Measurements from ENCODE around the gene CCL14.
A peak's percentile ranks its signal among the peaks of the same experiment; 100 is the strongest.
"Not testable (repeated sequence)": the region's sequence is repeated elsewhere in the genome, so short reads cannot be mapped to it uniquely, and the experiment has no call there.

CCL14 gene

DNA sequence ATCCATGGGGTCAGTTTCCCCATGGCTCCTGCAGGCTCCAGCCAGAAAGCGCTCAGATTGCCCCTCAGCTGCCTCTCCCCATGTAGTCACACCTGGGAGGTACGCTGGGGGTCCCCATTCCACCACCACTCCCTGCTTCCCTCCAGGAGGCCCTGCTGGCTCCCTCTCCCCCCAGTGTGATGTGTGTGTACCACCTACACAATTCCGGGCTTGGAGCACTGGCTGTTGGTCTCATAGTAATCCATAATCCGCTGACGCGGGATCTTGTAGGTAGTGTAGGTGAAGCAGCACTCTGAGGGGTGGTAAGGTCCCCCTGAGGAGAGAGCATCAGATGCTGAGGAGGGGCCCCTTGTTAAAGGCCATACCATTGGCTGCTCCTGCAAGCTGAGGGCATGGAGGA lies 2.4 kb downstream of the CCL14 start:
- DNase-seq = no peak

DNA sequence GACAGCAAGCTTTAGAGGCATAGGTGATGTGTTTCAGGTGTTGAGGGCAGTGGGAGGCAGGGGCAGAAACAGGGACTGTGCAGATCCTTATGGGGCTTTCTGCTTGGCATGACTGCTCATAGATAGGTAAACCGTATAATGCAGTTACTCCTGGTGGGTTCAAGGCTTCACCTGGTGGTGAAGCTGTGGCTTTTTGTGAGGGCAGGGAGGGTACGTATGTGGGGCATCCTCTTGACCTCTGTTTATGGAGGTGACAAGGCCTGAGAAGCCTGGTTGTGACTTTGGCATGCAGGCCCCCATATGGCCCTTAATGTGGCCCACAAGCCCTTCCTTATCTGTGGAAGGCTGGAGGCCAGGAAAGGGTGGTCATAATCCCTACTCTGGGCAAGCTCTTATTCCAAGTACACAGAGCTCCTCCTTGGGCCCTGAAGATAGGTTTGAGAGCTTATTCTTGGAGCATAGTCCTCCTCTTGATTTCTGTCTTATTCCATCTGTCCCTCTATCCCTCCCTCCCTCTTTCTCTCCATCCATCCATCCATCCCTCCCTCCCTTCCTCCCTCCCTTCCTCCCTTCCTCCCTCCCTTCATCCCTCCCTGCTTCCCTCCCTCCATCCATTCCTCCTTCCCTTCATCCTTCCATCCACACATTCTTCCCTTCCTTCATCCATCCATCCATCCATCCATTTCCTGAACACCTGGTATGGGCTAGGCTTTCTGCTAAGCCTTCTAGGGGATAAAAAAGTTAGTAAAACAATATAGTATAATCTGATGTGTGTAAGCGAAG lies 3.9 kb downstream of the CCL14 start:
- no peak for DNase-seq

DNA sequence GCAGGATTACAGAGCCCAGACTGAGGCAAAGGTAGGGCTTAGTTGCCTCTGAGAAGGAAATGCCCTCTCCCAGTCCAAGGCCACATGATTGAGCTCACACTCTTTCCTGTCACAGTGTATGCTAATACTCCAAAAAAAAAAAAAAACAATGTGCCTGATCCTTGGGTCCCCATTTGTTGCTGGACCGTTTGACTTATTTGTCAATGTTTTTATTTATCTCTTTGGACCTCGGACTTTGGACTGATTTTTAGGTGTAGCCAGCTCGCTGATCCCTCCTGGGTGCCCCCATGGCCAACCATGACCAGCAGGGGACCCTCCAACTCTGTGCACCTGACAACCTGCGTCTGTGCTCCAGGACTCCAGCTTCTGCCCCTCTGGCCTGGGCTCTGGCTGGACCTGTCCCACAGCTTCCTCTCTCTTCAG lies 4.6 kb downstream of the CCL14 start:
- no peak for DNase-seq

DNA sequence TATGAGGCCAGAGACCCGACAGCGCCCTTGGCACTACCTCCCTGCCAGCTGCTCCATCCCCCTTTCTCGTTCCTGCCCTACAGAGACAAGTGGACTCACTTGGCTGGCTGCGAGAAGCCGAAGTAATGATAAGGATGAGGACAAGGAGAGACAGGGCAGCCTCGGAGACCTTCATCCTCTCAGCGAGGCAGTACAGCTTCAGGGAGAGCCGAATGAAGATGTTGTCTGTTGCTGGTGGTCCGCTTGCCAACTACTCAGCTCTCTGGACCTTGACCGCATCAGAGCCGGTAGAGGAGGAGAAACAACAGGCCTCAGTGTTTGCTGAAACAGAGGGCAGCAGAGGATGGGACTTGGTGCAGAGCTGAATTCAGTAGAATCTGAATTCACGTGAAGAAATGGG lies 5.3 kb downstream of the CCL14 start, which contains the start of gene CCL16:
TSS of gene CCL16 (minus strand) at position 252 of the 400 bp plus-strand sequence. CDS start at position 175, 77 bp downstream.
- DNase-seq = no peak

DNA sequence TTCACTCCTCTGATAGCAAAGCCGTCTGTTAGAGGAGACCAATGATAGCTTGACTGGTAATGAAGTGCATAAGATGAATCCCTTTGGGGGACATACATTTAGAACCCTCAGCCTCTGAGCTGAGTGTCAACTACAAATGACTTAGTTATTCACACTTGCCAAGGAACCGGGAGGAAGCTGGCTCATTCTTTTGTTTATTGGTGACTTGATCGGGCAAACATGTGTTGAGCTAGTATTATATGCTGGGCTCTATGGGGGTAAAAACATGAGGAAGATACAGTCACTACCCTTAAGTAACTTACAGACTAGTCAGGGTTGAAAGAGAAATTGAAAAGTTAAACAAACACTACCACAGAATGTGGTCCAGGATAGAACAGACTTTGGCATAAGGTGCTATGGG lies 8.2 kb downstream of the CCL14 start:
- no peak for DNase-seq

DNA sequence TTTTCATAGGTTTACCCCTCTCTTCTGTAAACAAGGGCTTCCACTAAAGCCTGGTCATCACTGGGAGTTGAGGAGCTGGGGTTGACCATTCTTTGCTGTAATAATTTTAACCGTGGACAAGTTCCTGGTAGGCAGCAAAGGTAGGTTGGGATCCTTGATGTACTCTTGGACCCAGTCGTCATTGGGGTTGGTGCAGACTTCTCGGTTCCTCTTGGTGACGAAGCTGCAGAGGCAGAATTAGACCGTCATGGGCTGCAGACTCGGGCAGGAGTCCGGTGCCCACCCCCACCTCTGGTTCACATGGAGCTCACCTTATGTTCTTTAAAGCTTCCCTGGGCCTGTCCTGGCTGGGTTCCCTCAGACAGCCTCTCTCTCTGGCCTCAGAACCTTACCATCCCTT lies 9.0 kb downstream of the CCL14 start:
- no peak for DNase-seq

DNA sequence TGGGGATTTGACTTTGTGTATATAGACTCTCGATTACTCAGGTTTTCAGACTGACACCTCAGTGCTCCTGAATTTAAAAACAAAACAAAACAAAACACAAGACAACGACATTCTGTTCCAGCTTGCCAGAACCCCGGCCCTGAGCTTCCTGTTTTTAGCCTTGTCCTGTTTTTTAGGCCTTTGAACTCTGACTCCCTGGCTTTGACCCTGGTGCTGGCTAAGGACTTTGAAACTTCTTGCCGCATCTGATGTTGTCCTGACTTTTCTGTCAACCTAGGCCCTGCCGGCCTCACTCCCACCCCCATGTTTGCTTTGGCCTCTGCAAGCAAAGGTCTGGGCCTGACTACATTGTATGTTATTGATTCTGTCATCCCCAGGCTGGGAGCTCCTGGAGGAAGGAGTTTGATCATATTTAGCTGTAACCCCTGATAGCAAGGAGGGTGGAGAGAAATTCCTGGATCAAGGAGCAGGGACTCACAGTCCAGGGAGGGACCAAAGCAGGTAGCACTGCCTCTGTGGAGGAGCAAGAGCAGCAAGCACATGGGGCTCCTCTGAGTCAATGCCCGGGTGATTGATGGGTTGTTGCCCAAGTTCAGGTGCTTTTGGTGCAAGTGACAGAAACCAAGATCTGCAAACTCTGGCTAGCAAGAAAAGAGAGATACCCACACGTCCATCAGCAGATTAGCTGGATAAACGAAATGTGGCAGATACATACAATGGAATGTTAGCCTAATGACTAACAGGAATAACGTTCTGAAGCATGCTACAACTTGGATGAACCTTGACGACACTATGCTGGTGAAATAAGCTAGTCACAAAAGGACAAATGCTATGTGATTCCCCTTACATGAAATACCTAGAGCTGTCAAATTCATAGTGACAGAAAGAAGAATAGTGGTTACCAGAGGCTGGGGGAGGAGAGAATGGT lies 12.9 kb downstream of the CCL14 start:
- DNase-seq = no peak

DNA sequence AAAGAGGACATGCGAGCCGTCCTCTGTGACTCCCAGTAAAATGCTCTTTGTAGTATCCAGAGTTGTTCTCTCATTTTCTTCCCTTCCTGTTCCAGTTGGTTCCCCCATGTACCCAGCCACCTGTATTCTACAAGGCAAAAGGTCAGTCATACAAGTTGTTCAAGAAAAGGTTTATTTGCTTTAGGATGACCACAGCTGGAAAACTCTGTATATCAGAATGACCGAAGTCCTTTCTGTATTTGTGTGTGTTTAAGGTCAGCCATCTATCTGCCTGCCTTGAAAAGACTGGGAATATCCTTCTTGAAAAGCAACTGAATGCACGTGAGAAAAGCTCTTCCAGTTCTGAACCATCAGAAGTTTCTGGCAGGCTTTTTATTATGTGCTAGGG lies 13.6 kb downstream of the CCL14 start:
- no peak for DNase-seq

DNA sequence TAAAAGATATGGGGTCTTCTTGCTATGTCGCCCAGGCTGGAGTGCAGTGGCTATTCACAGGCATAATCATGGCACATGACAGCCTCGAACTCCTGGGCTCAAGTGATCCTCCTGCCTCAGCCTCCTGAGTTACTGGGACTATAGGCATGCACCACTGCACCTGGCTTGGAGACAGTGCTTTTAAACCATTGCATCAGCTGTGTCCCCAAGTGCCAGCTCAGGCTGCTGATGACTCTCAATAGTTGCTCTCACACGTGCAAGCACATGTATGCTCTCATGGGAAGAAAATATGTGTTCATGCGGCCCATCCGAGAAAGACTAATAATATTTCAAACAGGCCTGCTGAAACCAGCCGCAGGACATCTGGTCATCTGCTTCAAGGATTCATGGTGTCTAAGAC lies 14.0 kb downstream of the CCL14 start:
- no peak for DNase-seq

DNA sequence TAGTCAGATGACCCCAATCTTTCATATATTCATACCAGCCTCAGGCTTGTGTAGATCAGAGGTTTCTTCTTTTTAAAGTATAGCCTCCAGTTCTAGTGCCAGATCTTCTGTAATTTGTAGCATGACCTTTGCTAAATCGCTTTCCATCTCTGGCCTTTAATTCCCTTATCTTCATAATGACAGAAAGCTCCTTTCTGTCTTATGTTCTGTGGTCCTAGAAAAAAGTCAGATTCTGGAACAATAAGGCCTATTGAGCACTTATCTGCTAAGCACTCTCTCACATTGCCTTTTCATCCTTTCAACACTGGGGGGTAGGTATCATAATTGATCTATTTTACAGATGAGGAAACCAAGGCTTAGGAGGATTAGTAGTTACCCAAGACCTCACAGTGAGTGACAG lies 14.5 kb downstream of the CCL14 start:
- no peak for DNase-seq

DNA sequence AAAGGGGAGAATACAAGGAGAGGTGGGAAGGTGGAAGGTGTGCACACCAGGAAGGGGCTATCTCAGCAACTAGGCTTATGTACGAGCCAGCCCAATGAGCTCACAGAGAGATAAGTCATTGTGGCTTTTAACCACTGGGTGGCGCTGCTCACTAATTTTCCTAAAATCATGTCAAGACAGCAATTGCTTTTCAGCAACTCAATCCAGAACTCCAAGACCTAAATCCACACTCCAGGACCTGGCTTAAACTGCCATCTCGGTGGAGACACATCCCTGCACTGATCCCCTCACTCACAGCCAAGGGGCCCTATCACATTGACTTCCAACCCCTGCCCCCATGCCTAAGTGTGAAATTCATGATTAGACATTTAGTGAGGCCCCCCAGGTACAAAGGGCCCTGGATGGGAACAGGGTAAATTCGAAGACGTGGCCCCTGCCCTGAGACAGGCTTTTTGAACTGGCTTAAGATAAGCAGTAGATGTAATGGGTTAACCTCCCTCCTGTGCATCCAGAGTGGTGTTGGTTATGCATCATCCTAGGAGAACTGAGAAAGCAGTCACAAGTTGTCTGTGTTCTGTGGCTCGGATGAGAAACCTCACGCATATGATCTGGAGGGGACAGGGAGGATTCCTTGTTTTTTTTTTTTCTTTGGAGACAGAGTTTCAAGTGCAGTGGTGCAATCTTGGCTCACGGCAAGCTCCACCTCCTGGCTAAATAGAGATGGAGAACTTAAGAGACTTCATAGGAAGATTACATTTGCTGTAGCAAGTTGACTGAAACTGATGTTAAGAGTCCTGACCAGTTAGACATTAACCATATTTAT lies 16.8 kb downstream of the CCL14 start:
- peak; percentile 82 for DNase-seq

DNA sequence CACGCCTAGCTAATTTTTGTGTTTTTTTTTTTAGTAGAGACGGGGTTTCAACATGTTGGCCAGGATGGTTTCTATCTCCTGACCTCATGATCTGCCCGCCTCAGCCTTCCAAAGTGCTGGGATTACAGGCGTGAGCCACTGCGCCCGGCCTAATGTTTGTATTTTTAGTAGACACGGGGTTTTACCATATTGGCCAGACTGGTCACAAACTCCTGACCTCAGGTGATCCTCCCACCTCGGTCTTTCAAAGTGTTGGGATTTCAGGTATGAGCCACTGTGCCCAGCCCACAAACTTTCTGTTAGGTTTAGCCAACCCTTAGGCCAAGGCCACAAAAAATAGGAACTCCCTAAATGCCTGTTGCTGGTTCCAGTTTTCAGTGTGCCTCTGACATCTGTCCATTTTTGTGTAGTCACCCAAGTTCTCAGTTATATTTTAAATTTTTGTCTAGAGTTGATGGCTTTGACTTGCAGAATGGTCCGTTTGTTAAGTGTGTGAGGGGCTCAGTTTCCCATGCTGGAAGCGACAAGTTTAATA lies 17.9 kb downstream of the CCL14 start:
- no peak for DNase-seq

DNA sequence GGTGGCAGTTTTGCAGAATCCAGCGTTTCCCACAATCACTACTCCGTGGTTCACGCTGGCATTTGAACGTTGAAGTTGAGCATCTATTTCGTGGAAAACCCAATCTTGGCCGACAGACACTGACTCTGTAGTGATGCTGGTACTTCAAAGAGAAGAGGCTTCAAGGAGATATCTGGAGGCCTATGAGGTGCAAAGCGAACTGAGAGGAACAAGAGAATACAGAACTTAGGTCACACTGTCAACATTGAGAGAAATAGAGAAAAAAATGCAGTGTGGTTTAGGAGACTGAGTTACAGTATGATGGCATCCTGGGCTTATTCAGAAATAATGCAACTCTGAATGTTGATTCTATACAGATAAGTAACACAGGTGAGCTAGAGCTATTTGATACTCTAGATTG lies 21.3 kb downstream of the CCL14 start:
- DNase-seq = peak; percentile 27

DNA sequence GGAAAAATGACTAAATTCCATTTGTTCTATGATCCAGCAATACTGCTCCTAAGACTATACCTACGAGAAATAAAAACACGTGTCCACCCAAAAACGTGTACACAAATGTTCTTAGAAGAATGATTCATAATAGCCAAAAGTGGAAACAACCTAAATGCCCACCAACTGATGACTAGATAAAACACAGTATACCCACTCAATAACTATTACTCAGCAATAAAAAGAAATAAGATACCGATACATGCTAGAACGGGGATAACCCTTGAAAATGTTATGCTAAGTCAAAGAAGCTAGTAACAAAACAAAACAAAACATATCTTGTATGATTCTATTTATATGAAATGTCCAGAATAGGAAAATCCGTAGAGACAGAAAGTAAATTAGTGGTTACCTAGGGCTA lies 22.9 kb downstream of the CCL14 start:
- no peak for DNase-seq

DNA sequence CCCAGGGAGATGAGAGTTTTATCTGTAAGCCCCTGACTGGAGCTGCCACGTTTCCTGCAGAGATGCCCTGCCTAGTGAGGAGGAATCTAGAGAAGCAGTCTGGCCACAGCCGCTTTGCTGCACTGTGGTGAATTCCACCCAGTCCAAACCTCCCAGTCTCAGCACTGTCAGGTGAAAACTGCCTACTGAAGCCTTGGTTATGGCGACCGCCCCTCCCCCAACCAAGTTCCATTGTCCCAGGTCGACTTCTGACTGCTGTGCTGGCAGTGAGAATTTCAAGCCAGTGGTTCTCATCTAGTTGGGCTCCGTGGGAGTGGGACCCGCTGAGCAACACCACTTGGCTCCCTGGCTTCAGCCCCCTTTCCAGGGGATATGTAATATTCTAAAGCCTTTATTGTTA lies 32.8 kb downstream of the CCL14 start:
- no peak for DNase-seq

DNA sequence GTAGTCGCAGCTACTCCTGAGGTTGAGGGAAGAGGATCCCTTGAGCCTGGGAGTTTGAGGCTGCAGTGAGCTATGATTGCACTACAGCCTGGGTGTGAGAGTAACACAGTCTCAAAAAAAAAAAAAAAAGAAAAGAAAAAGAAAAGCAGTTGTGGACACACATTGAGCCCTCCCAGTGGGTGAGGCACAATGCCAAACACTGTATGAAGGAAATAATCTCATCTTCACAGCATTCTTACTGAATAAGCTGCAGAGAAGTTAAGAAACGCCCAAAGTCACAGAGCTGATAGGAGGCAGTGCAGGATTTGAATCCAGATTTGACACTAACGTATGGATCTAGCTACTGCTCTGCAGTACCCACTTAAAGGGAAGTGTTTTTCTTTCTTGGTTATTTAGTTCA lies 37.1 kb downstream of the CCL14 start:
- DNase-seq = no peak

DNA sequence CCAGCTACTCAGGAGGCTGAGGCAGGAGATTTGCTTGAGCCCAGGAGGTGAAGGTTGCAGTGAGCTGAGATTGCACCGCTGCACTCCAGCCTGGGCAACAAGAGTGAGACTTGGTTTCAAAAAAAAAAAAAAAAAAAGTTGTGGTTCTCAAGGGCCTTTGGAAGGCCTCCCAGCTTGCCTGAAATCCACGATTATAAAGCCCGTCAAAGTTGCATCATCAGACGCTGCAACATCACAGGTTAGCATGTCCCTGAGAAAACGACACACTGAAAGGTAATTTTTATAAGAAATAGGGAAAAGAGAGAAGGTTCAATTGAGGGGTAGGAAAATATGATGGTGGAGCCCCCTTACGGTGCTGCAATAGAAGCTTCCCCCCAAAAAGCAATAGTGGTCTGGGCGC lies 38.4 kb downstream of the CCL14 start:
- DNase-seq = no peak

DNA sequence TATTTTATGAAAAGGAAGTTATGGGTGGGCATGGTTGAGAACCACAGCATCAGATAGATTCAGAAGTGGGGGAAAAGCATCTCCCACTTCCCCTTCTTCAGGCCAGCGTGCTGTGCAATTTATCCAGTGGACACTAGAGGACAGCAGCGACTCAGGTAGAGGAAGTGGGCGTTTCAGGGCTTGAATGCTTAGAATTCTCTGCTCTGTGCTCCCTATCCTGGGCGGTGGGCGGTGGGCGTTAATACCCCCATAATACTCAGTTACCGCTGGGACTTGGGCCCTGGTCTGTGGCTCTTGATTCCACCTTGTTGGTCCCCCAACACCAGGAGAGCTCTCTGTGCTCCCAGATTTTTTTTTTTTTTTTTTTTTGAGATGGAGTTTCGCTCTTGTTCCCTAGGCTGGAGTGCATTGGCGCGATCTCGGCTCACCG lies 39.4 kb downstream of the CCL14 start:
- DNase-seq = peak; percentile 65

DNA sequence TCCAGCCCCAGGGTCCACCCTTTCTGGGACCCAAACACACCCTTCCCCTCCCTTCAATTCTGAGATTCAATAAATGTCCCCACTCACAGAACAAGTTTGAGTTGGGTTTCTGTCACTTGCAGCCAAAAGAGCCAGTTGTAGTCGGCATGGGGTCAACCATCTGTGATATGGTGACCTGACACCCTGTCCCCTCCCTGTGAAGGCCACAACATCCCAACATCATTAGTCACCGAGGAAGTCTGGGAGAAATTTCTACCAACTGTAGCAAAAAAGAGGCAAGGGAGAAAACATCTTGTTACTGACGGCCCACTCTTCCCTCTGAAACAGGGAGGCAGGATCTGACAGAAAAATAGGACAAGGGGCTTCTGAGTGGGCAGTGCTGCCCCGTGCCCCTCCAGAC lies 42.4 kb downstream of the CCL14 start:
- DNase-seq = no peak

DNA sequence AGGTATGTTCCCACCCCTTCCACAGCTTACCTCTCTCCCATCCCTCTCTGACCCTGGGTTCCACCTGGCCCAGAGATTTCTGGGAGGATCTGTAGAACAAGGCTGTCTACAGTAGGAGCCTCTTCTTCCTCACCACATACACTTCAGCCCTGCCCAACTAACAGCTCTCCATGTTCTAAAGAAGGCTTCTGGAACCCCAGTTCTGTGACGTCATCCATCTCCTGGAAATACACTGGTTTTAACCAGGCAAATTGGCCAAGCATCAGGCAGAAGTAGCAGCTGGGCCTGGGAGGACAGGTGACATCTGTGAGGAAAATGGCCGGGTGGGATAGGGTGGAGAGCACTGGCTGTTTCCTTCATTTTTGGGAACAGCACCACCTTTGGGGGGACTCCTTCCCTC lies 43.0 kb downstream of the CCL14 start, which contains the start of gene LYZL6:
TSS of gene LYZL6 (minus strand) at position 177 of the 400 bp plus-strand sequence. CDS start 4,357 bp downstream, outside the sequence.
- DNase-seq = no peak

DNA sequence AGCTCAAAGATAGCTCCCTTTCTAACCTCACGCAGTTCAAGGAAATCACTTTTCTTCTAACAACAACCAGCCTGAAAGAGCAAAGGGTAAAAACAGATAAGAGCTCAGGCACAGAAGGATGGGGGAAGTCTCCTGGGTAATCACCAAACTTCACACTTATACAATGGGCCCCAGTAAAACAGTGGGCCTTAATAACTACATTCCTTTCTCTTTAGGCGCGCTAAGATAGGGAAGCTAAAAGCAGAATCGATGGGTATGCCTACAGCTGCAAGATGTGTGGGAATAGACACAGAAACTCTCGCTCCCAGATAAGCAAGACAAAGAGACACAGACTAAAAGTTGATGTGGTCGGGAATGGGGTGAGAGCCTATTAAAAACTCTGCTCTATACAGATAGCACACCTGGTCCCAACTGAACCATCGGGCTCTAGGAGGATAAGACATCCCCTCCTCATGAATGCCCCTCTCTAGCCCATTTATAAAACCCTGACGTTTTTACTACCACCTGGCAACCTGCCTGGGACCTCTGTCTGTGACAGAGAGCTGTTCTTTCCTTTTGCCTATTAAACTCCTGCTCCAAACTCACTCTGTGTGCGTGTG lies 43.8 kb downstream of the CCL14 start:
- no peak for DNase-seq

DNA sequence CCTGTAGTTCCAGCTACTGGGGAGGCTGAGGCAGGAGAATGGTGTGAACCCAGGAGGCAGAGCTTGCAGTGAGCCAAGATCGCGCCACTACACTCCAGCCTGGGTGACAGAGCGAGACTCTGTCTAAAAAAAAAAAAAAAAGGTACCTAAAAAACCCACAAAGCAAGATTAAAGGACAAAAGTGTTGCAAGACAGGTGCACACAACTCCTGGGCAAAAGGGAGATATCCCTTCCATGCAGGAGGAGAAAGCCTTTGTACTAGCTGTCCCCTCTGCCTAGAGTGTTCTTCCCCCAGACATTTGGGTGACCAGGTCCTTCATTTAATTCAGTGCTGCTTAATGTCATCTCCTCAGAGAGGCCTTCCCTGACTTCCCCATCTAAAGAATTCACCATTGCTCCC lies 48.0 kb downstream of the CCL14 start:
- not testable (repeated sequence) for DNase-seq

All from activated CD4-positive, alpha-beta T cell treated with anti-CD3 and anti-CD28 coated beads, Interleukin-10, Interleukin-2, amounts not matched to agents 100 ng/mL and 50 ng/mL, durations not matched to agents 16 hours and 8 hours (primary cell).